GM13977 (cell line): ENCODE data around the gene ANXA10.
A peak's percentile ranks its signal among the peaks of the same experiment; 100 is the strongest.

ENCODE experiments used
- DNase-seq: peaks from one replicate; pipeline ENCODE4 v3.0.0; 2012; ENCODE audit warnings: low spot score
- in situ Hi-C: fragments of 300-500 bp; cut with MboI; formaldehyde crosslinking; loops from one replicate; pipeline ENCODE4 v1.12.0; 2022; ENCODE audit warnings: low sequenced_read_pairs, low pct_unique_long_range_greater_than_20kb, mixed read lengths, inconsistent platforms; ENCODE audit not compliant: unreplicated experiment
- TF ChIP-seq, protein P1 (sequence below): IDR thresholded peaks from 2 replicates; pipeline ENCODE4 v1.5.1; 2012; ENCODE audit warnings: mild to moderate bottlenecking, control low read depth; ENCODE audit not compliant: insufficient read depth; ENCODE audit errors: extremely low read depth, missing control alignments

ANXA10 gene

DNA sequence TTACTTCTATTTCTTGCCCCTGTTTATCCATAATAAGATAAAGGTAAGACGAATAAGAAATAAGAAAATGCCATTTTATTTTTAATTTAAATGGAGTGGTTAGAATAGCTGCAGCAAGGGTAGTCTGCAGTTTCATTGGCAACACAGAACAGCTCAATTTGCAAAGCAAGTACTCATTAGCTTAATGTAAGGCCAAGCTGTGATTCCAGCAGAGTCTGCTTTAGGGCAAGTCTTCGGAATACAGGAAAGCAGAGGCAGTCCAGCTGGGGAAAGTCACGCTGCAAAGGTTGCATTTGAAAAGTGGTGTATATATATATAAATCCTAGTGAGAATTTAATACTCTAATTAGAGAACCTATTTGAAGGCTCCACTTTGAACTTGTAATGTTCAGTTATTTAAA, 59.0 kb downstream of the ANXA10 start:
- no peak for DNase-seq
- TF ChIP-seq, protein P1, sequence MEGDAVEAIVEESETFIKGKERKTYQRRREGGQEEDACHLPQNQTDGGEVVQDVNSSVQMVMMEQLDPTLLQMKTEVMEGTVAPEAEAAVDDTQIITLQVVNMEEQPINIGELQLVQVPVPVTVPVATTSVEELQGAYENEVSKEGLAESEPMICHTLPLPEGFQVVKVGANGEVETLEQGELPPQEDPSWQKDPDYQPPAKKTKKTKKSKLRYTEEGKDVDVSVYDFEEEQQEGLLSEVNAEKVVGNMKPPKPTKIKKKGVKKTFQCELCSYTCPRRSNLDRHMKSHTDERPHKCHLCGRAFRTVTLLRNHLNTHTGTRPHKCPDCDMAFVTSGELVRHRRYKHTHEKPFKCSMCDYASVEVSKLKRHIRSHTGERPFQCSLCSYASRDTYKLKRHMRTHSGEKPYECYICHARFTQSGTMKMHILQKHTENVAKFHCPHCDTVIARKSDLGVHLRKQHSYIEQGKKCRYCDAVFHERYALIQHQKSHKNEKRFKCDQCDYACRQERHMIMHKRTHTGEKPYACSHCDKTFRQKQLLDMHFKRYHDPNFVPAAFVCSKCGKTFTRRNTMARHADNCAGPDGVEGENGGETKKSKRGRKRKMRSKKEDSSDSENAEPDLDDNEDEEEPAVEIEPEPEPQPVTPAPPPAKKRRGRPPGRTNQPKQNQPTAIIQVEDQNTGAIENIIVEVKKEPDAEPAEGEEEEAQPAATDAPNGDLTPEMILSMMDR = no peak
- in situ Hi-C loops = no loop called here

DNA sequence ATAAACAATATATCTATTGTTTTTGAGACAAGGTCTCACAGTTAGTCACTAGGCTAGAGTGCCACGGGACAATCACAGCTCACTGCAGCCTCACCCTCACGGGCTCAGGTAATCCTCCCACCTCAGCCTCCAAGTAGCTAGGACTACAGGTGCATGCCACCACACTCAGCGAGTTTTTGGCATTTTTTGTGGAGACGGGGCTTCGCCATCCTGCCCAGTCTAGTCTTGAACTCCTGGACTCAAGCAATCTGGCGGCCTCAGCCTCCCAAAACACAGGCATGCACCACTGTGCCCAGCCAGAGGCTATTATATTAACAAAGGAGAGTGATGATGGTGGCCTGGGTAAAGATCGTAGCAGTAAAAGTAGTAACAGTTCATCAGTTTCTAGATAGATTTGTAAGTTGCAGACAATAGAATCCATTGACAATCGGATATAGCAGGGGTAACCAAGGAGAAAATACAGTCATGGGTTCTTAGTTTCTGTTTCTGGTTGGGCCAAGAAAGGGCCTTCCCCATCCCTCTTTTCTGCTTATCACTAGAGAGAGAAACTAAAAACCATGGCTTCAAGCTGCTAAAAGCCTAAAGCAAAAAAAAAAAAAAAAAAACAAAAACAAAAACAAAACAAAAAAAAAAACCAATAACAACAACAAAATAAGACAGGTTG, 60.6 kb downstream of the ANXA10 start:
- TF ChIP-seq, protein P1 = no peak
- no peak for DNase-seq
- in situ Hi-C loops = no loop called here

DNA sequence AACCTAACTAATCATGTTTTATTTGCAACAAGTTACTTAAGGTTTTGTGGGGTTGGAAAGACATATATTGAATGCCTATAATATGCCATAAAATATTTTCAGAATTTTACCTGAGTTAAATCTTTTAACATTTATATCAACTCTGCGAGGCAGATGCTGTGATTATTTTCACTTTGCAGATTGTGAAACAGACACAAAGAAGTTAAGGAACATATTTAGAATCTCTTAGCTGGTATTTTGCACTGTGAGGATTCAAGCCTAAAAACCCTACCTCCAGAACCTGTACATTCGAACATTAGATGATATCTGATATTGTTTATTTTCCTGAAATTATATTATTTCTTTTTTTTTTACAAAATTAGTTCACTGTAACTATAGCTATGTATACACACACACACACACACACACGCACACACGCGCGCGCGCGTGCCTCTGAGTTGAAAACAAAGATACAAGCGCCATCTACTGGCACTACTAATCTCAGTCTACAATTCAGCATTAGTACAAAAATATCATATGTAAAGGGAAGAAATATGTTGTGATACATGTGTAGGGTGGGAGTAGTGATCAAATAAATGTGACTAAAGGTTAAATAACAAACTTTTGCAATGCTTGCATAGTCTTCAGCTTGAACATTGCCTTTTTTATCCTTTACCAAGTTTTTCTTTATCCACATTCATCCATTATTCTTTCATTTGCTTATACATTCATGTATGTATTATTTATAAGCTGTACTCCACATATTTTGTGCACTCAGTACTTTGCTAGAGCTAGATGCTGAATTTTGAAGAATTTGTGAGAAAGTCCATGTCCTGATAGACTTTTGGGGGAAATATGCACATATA, 61.5 kb downstream of the ANXA10 start:
- in situ Hi-C loops = no loop called here
- TF ChIP-seq, protein P1 = peak; percentile 77
- no peak for DNase-seq

DNA sequence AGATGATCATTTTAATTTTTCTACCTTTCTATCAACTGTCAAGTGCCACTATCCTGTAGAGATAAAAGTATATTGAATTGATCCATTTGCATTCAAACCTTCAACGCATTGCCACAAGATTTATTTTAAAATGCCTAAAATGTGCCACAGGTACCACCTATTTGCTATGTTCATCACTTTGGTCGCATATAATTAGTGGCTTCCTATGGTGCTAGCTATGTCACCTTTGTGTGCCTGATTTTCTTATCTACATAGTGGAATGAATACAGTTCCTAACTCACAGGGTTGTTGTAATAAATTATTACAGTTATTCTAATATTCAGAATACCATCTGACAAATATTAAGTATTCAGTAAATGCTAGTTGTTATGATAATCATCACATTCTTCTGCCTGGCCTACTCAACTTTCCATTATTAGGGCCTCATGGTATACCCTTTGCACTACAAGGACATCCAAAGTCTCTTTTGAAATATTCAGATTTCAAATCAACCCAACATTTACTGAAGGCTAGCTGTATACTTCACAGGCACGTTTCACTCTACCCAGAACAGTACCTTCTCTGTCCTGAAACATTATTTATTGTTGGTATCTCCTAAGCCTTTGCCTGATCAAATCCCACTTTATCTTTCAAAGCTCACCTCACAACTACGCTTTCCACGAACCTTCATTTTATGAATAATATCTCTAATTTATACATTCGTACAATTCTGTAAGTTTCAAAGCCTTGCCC, 62.4 kb downstream of the ANXA10 start:
- in situ Hi-C loops = no loop called here
- no peak for DNase-seq
- TF ChIP-seq, protein P1 = no peak

DNA sequence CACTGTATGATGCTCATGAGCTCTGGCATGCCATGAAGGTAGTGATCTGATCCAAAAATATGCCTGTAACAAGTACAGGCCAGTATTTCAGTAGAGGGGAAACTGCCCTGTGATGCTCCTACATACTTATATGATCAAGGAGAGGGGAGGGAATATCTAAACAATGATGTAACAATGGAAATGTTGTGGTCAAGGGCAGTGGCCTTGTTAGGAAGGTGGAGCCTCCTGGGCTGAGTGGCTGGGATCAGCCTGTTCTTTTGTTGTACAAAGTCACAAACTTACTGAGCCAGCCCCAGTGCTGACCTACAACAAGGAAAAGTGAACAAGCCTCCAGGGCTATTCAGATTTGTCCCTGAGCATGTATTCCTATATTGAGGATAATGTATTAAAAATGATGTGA, 70.3 kb downstream of the ANXA10 start:
- TF ChIP-seq, protein P1 = no peak
- in situ Hi-C loops = no loop called here

DNA sequence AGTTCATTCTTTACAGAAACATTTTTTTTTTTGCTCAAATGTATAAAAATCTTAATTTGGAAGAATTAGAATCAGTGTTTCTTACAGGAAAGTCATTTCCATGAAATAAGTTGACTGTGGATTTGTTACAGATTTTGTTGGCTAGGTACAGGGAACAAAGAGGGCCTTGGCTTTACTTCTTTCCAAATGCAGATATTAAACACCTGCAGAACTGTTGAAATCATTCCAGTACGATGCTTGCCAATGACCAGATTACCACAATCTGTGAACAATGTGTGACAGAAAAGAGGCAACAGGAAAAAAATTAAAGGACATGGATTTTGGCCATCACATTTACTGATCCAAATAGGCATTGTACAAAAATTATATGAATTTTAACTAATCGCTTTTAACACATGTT, 70.8 kb downstream of the ANXA10 start:
- TF ChIP-seq, protein P1 = no peak

More for the DNA sequence above, 70.3 kb downstream of the ANXA10 start:
- DNase-seq = no peak

More for the DNA sequence above, 70.8 kb downstream of the ANXA10 start:
- DNase-seq = no peak
- in situ Hi-C loops = no loop called here
